GM23248 (cell line): ENCODE data around the gene SIGLEC12.

ENCODE experiments used
- EZH2 ChIP-seq: fragments of 200-600 bp; sonication (generic); IDR thresholded peaks from 2 replicates; pipeline ENCODE4 v1.6.1; 2018; ENCODE audit warnings: antibody characterized with exemption, mild to moderate bottlenecking; ENCODE audit not compliant: insufficient read depth, poor library complexity, severe bottlenecking
- EZH2phosphoT487 ChIP-seq: fragments of 200-600 bp; sonication (generic); IDR thresholded peaks from 2 replicates; pipeline ENCODE4 v1.6.1; 2018; ENCODE audit warnings: antibody characterized with exemption, moderate library complexity, mild to moderate bottlenecking, low read depth; ENCODE audit not compliant: insufficient read depth

GRCh38 chr19:51549533-51550324, 48.1 kb upstream of the SIGLEC12 start:
- TF ChIP-seq EZH2 (no peak), EZH2phosphoT487 (no peak)
